HEK293 (cell line): ENCODE results near the gene COASY.

Experiments
- KLF9 ChIP-seq: fragments of 450-650 bp; formaldehyde crosslinking; IDR thresholded peaks from 2 replicates; pipeline ENCODE4 v1.5.1; 2016; ENCODE audit warnings: missing biosample characterization, missing genetic modification characterization, low read depth
- PATZ1 ChIP-seq: fragments of 450-650 bp; formaldehyde crosslinking; IDR thresholded peaks from 2 replicates; pipeline ENCODE4 v1.5.1; 2016; ENCODE audit warnings: missing biosample characterization, missing genetic modification characterization
- SP7 ChIP-seq: fragments of 450-650 bp; formaldehyde crosslinking; IDR thresholded peaks from 2 replicates; pipeline ENCODE4 v1.5.1; 2016; ENCODE audit warnings: missing biosample characterization, missing genetic modification characterization
- ZBTB17 ChIP-seq: fragments of 450-650 bp; formaldehyde crosslinking; IDR thresholded peaks from 2 replicates; pipeline ENCODE4 v1.5.1; 2016; ENCODE audit warnings: missing biosample characterization, missing genetic modification characterization
- ZBTB21 ChIP-seq: fragments of 450-650 bp; formaldehyde crosslinking; IDR thresholded peaks from 2 replicates; pipeline ENCODE4 v1.5.1; 2017; ENCODE audit warnings: missing biosample characterization, missing genetic modification characterization
- ZBTB48 ChIP-seq: fragments of 450-650 bp; formaldehyde crosslinking; IDR thresholded peaks from 2 replicates; pipeline ENCODE4 v1.5.1; 2016; ENCODE audit warnings: missing biosample characterization, missing genetic modification characterization
- ZBTB8A ChIP-seq: fragments of 450-650 bp; formaldehyde crosslinking; IDR thresholded peaks from 2 replicates; pipeline ENCODE4 v1.5.1; 2016; ENCODE audit warnings: missing biosample characterization, missing genetic modification characterization
- ZFP69B ChIP-seq: fragments of 450-650 bp; formaldehyde crosslinking; IDR thresholded peaks from 2 replicates; pipeline ENCODE4 v1.5.1; 2016; ENCODE audit warnings: missing biosample characterization, missing genetic modification characterization
- ZNF10 ChIP-seq: fragments of 450-650 bp; formaldehyde crosslinking; IDR thresholded peaks from 2 replicates; pipeline ENCODE4 v1.5.1; 2017; ENCODE audit warnings: missing biosample characterization, missing genetic modification characterization
- ZNF155 ChIP-seq: fragments of 450-650 bp; formaldehyde crosslinking; IDR thresholded peaks from 2 replicates; pipeline ENCODE4 v1.5.1; 2016; ENCODE audit warnings: missing biosample characterization, missing genetic modification characterization
- ZNF157 ChIP-seq: fragments of 450-650 bp; formaldehyde crosslinking; IDR thresholded peaks from 2 replicates; pipeline ENCODE4 v1.5.1; 2016; ENCODE audit warnings: missing biosample characterization, missing genetic modification characterization
- ZNF2 ChIP-seq: fragments of 450-650 bp; formaldehyde crosslinking; IDR thresholded peaks from 2 replicates; pipeline ENCODE4 v1.5.1; 2016; ENCODE audit warnings: missing biosample characterization, missing genetic modification characterization
- ZNF416 ChIP-seq: fragments of 450-650 bp; formaldehyde crosslinking; IDR thresholded peaks from 2 replicates; pipeline ENCODE4 v1.5.1; 2016; ENCODE audit warnings: missing biosample characterization, missing genetic modification characterization
- ZNF518A ChIP-seq: fragments of 450-650 bp; formaldehyde crosslinking; conservative IDR thresholded peaks from 2 replicates; pipeline ENCODE4 v1.5.1; 2016; ENCODE audit warnings: low read depth, missing biosample characterization, missing genetic modification characterization
- ZNF560 ChIP-seq: fragments of 450-650 bp; formaldehyde crosslinking; IDR thresholded peaks from 2 replicates; pipeline ENCODE4 v1.5.1; 2017; ENCODE audit warnings: missing biosample characterization, missing genetic modification characterization, borderline replicate concordance
- ZNF561 ChIP-seq: fragments of 450-650 bp; IDR thresholded peaks from 2 replicates; pipeline ENCODE4 v1.5.1; 2018; ENCODE audit warnings: missing biosample characterization, missing genetic modification characterization, borderline replicate concordance
- ZNF610 ChIP-seq: fragments of 450-650 bp; formaldehyde crosslinking; IDR thresholded peaks from 2 replicates; pipeline ENCODE4 v1.5.1; 2016; ENCODE audit warnings: missing biosample characterization, missing genetic modification characterization, borderline replicate concordance
- ZNF639 ChIP-seq: fragments of 450-650 bp; formaldehyde crosslinking; IDR thresholded peaks from 2 replicates; pipeline ENCODE4 v1.5.1; 2016; ENCODE audit warnings: missing biosample characterization, missing genetic modification characterization
- ZNF677 ChIP-seq: fragments of 450-650 bp; IDR thresholded peaks from 2 replicates; pipeline ENCODE4 v1.5.0; 2018; ENCODE audit warnings: missing biosample characterization, mild to moderate bottlenecking, missing genetic modification characterization, moderate library complexity
- ZNF692 ChIP-seq: fragments of 450-650 bp; formaldehyde crosslinking; IDR thresholded peaks from 2 replicates; pipeline ENCODE4 v1.5.1; 2016; ENCODE audit warnings: missing biosample characterization, missing genetic modification characterization
- ZSCAN23 ChIP-seq: fragments of 450-650 bp; formaldehyde crosslinking; IDR thresholded peaks from 2 replicates; pipeline ENCODE4 v1.5.1; 2016; ENCODE audit warnings: missing biosample characterization, missing genetic modification characterization
- TF ChIP-seq, protein P1 (sequence below): fragments of 450-650 bp; formaldehyde crosslinking; conservative IDR thresholded peaks from 2 replicates; pipeline ENCODE4 v1.5.1; 2016; ENCODE audit warnings: low read depth, missing biosample characterization, missing genetic modification characterization
- TF ChIP-seq, protein P2 (sequence below): fragments of 450-650 bp; formaldehyde crosslinking; IDR thresholded peaks from 2 replicates; pipeline ENCODE4 v1.5.1; 2017; ENCODE audit warnings: missing biosample characterization, missing genetic modification characterization

Gene COASY

GRCh38 chr17:42535155-42536047 is 26.5 kb upstream of the COASY start (continued):
- no peak for TF ChIP-seq ZNF155 (tag by site-specific recombination)
- TF ChIP-seq ZFP69B, result peak; percentile 64; the same call in 1 of the 2 replicates
- no peak for TF ChIP-seq ZSCAN23
- TF ChIP-seq ZNF416 (tag by site-specific recombination), result no peak
- 0 out of 2 replicates have a peak, but pooled peaks have one; percentile 14 for TF ChIP-seq ZNF692
- TF ChIP-seq ZNF610 (tag by site-specific recombination), result no peak
- TF ChIP-seq KLF9 (tag by site-specific recombination), result 0 out of 2 replicates have a peak, but pooled peaks have one; percentile 29
- TF ChIP-seq, protein P1, sequence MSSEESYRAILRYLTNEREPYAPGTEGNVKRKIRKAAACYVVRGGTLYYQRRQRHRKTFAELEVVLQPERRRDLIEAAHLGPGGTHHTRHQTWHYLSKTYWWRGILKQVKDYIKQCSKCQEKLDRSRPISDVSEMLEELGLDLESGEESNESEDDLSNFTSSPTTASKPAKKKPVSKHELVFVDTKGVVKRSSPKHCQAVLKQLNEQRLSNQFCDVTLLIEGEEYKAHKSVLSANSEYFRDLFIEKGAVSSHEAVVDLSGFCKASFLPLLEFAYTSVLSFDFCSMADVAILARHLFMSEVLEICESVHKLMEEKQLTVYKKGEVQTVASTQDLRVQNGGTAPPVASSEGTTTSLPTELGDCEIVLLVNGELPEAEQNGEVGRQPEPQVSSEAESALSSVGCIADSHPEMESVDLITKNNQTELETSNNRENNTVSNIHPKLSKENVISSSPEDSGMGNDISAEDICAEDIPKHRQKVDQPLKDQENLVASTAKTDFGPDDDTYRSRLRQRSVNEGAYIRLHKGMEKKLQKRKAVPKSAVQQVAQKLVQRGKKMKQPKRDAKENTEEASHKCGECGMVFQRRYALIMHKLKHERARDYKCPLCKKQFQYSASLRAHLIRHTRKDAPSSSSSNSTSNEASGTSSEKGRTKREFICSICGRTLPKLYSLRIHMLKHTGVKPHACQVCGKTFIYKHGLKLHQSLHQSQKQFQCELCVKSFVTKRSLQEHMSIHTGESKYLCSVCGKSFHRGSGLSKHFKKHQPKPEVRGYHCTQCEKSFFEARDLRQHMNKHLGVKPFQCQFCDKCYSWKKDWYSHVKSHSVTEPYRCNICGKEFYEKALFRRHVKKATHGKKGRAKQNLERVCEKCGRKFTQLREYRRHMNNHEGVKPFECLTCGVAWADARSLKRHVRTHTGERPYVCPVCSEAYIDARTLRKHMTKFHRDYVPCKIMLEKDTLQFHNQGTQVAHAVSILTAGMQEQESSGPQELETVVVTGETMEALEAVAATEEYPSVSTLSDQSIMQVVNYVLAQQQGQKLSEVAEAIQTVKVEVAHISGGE, result 0 out of 2 replicates have a peak, but pooled peaks have one; percentile 28
- peak; percentile 87; the same call in 1 of the 2 replicates for TF ChIP-seq PATZ1 (tag by site-specific recombination)
- peak; percentile 77; the same call in 1 of the 2 replicates for TF ChIP-seq ZNF639
- TF ChIP-seq ZNF10 (tag by site-specific recombination), result peak; percentile 51; the same call in 1 of the 2 replicates
- no peak for TF ChIP-seq ZNF561 (tag by site-specific recombination)
- peak; percentile 89 for TF ChIP-seq ZBTB17 (tag by site-specific recombination)
- TF ChIP-seq ZNF157, result no peak
- no peak for TF ChIP-seq ZNF560
- TF ChIP-seq, protein P2, sequence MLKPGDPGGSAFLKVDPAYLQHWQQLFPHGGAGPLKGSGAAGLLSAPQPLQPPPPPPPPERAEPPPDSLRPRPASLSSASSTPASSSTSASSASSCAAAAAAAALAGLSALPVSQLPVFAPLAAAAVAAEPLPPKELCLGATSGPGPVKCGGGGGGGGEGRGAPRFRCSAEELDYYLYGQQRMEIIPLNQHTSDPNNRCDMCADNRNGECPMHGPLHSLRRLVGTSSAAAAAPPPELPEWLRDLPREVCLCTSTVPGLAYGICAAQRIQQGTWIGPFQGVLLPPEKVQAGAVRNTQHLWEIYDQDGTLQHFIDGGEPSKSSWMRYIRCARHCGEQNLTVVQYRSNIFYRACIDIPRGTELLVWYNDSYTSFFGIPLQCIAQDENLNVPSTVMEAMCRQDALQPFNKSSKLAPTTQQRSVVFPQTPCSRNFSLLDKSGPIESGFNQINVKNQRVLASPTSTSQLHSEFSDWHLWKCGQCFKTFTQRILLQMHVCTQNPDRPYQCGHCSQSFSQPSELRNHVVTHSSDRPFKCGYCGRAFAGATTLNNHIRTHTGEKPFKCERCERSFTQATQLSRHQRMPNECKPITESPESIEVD (tag by site-specific recombination), result no peak
- peak; percentile 54 for TF ChIP-seq ZBTB21 (tag by site-specific recombination)
- TF ChIP-seq SP7 (tag by site-specific recombination), result peak; percentile 85; the same call in 1 of the 2 replicates
- TF ChIP-seq ZNF677, result no peak
- peak; percentile 81; the same call in 1 of the 2 replicates for TF ChIP-seq ZNF2
- TF ChIP-seq ZBTB48 (tag by site-specific recombination), result peak; percentile 99
- 0 out of 2 replicates have a peak, but pooled peaks have one; percentile 29 for TF ChIP-seq ZNF518A (tag by site-specific recombination)
- peak; percentile 25 for TF ChIP-seq ZBTB8A (tag by site-specific recombination)
